Measurements from ENCODE around the gene ATP2C2.

GRCh38 chr16:84366208-84366607 is 2.1 kb upstream of the ATP2C2 start:
- TF ChIP-seq ZFP3 (CRISPR knock-in tag; IDR thresholded peaks at IDR 0.05) (no peak), RARB (CRISPR knock-in tag; IDR thresholded peaks at IDR 0.05) (no peak)
